HepG2 (cell line): ENCODE results near the gene ANO4. TPM values are rescaled to one million over a fixed set of nuclear protein-coding genes. Genes with fewer than 3 reads are reported as not detected.

ENCODE experiments used
- ATAC-seq: fragments of 200-7000 bp; cut with Tn5 transposase; 3 replicates; pipeline ENCODE4 v1.9.1; 2020; ENCODE audit warnings: mild to moderate bottlenecking, moderate library complexity
- BruUV-seq: library from RNA; stranded (reverse); fragments of 400-500 nt; replicated peaks from 2 replicates; lab custom pipeline; 2021; lab: Mats Ljungman, UMichigan
- CTCF ChIA-PET: fragments of 300-600 bp; formaldehyde crosslinking; extraction: SDS; loops from one replicate; lab custom pipeline; 2021; ENCODE audit warnings: low total read pairs, inconsistent platforms, low intra/inter-chr PET ratio; lab: Yijun Ruan, JAX
- POLR2A ChIA-PET: fragments of 350-600 bp; sonication (Branson Sonifier 250); formaldehyde crosslinking; loops from one replicate; lab custom pipeline; 2020; ENCODE audit warnings: antibody characterized with exemption, inconsistent platforms; lab: Yijun Ruan, JAX
- DNase-seq: peaks from one replicate; pipeline ENCODE4 v3.0.0-alpha.2; 2015; ENCODE audit warnings: low spot score
- FAIRE-seq: peaks from 3 replicates; lab custom pipeline; 2011; peaks lifted over from hg19 to GRCh38; lab: Jason Lieb, UNC
- H2AFZ ChIP-seq: one replicate; pipeline ENCODE4 v1.6.1; 2011; ENCODE audit warnings: low read length, inconsistent platforms
- H3K27ac ChIP-seq: fragments of 300-600 bp; 3 replicates; pipeline ENCODE4 v1.8.0; 2011; ENCODE audit warnings: mixed run types, mild to moderate bottlenecking, mixed read lengths, low read length, inconsistent platforms; ENCODE audit not compliant: insufficient read depth; ENCODE audit errors: extremely low read length
- H3K27me3 ChIP-seq, 2 experiments: fragments of 200-600 bp in 1 of 2; 2 replicates in 1 of 2; 3 replicates in 1 of 2; pipeline versions ENCODE4 v1.6.0 to v1.8.0; 2011; ENCODE audit warnings: low read length in 2 of 2, mild to moderate bottlenecking in 2 of 2, moderate library complexity in 2 of 2, inconsistent platforms in 1 of 2; ENCODE audit not compliant: insufficient read depth in 2 of 2, control insufficient read depth in 1 of 2
- H3K36me3 ChIP-seq, 2 experiments: fragments of 200-600 bp in 1 of 2; replicated peaks in 1 of 2; 2 replicates in 1 of 2; 3 replicates in 1 of 2; pipeline versions ENCODE4 v1.5.1 to v1.8.0; 2011; ENCODE audit warnings: low read length in 2 of 2, inconsistent platforms in 1 of 2; ENCODE audit not compliant: insufficient read depth in 2 of 2, control insufficient read depth in 1 of 2
- H3K4me1 ChIP-seq: 2 replicates; pipeline ENCODE4 v1.5.1; 2012; ENCODE audit warnings: low read length, inconsistent platforms; ENCODE audit not compliant: insufficient read depth
- H3K4me2 ChIP-seq: 2 replicates; pipeline ENCODE4 v1.6.0; 2011; ENCODE audit warnings: low read depth, low read length, inconsistent platforms
- H3K4me3 ChIP-seq, 3 experiments: fragments of 200-600 bp in 1 of 3; sonication (generic), shearing (Covaris generic) in 1 of 3; replicated peaks in 1 of 3; 2 replicates each; pipeline ENCODE4 v1.5.1; 2011 to 2016; ENCODE audit warnings: low read length in 3 of 3, inconsistent platforms in 2 of 3, low read depth in 2 of 3, mild to moderate bottlenecking in 2 of 3, control low read depth in 1 of 3, mixed read lengths in 1 of 3; ENCODE audit not compliant: insufficient read depth in 1 of 3
- H3K79me2 ChIP-seq: one replicate; pipeline ENCODE4 v1.6.1; 2011; ENCODE audit warnings: low read length, inconsistent platforms; ENCODE audit not compliant: insufficient read depth
- H3K9ac ChIP-seq: 2 replicates; pipeline ENCODE4 v1.6.0; 2011; ENCODE audit warnings: mild to moderate bottlenecking, low read depth, low read length, inconsistent platforms; ENCODE audit not compliant: insufficient read depth
- H3K9me3 ChIP-seq: 2 replicates; pipeline ENCODE4 v1.5.1; 2012; ENCODE audit warnings: mild to moderate bottlenecking, low read length
- H4K20me1 ChIP-seq: 2 replicates; pipeline ENCODE4 v1.6.0; 2011; ENCODE audit warnings: inconsistent platforms, mild to moderate bottlenecking, low read length, moderate library complexity; ENCODE audit not compliant: insufficient read depth
- CREB3 ChIP-seq: sonication (generic); formaldehyde crosslinking; IDR thresholded peaks from 2 replicates; pipeline ENCODE4 v1.5.0; 2020; ENCODE audit warnings: missing genetic modification reagents
- MIER2 ChIP-seq: IDR thresholded peaks from 2 replicates; pipeline ENCODE4 v1.6.1; 2016; ENCODE audit warnings: missing biosample characterization, missing genetic modification reagents
- NR2F6 ChIP-seq, 2 experiments: IDR thresholded peaks; 2 replicates each; pipeline ENCODE4 v1.6.1; 2016; ENCODE audit warnings: antibody characterized with exemption in 1 of 2, mild to moderate bottlenecking in 1 of 2
- PRMT3 ChIP-seq: sonication (generic); formaldehyde crosslinking; IDR thresholded peaks from 2 replicates; pipeline ENCODE4 v1.8.1; 2022; ENCODE audit warnings: low read depth, mild to moderate bottlenecking, moderate library complexity, missing genetic modification reagents, borderline replicate concordance
- TARDBP ChIP-seq: sonication (generic); formaldehyde crosslinking; IDR thresholded peaks from 2 replicates; pipeline ENCODE4 v1.8.0; 2022; ENCODE audit warnings: mild to moderate bottlenecking, missing genetic modification reagents
- ZNF337 ChIP-seq: sonication (generic); formaldehyde crosslinking; IDR thresholded peaks from 2 replicates; pipeline ENCODE4 v1.5.1; 2020; ENCODE audit warnings: missing genetic modification reagents, low read depth, mild to moderate bottlenecking, borderline replicate concordance
- ZNF431 ChIP-seq: sonication (generic); formaldehyde crosslinking; IDR thresholded peaks from 2 replicates; pipeline ENCODE4 v1.9.0; 2022; ENCODE audit warnings: missing genetic modification reagents, low read depth, mild to moderate bottlenecking, borderline replicate concordance
- ZNF577 ChIP-seq: sonication (generic); formaldehyde crosslinking; IDR thresholded peaks from 2 replicates; pipeline ENCODE4 v1.4.0; 2020; ENCODE audit warnings: mild to moderate bottlenecking, low read depth, missing genetic modification reagents, borderline replicate concordance
- ZNF589 ChIP-seq: sonication (generic); formaldehyde crosslinking; conservative IDR thresholded peaks from 2 replicates; pipeline ENCODE4 v1.8.0; 2022; ENCODE audit warnings: mild to moderate bottlenecking, moderate library complexity, missing genetic modification reagents
- ZNF710 ChIP-seq: sonication (generic); formaldehyde crosslinking; IDR thresholded peaks from 2 replicates; pipeline ENCODE4 v1.5.0; 2020; ENCODE audit warnings: mild to moderate bottlenecking, missing genetic modification reagents, borderline replicate concordance
- ZNF724P ChIP-seq: sonication (generic); formaldehyde crosslinking; IDR thresholded peaks from 2 replicates; pipeline ENCODE4 v1.8.0; 2022; ENCODE audit warnings: missing genetic modification reagents, borderline replicate concordance
- ZNF883 ChIP-seq: sonication (generic); formaldehyde crosslinking; IDR thresholded peaks from 2 replicates; pipeline ENCODE4 v1.5.1; 2020; ENCODE audit warnings: mild to moderate bottlenecking, missing genetic modification reagents; ENCODE audit errors: not compliant biosample characterization
- ZUFSP ChIP-seq: sonication (generic); formaldehyde crosslinking; IDR thresholded peaks from 2 replicates; pipeline ENCODE4 v1.9.0; 2021; ENCODE audit warnings: missing genetic modification reagents, mild to moderate bottlenecking, borderline replicate concordance
- WGBS: methylation state at CpG from one replicate; pipeline ENCODE4 v1.1.6; 2017; ENCODE audit warnings: low lambda C conversion rate; 5-methylcytosine and 5-hydroxymethylcytosine counted together
- in situ Hi-C: cut with HindIII; loops from 2 replicates; pipeline ENCODE4 v1.10.0; 2017; ENCODE audit warnings: low pct_unique_long_range_greater_than_20kb; ENCODE audit not compliant: extremely low pct_ligation_motif_present
- intact Hi-C: fragments of 100-400 bp; cut with micrococcal nuclease; formaldehyde crosslinking; loops from one replicate; pipeline ENCODE4 v1.10.0; 2022; ENCODE audit not compliant: unreplicated experiment
- polyA plus RNA-seq, 8 experiments: library from polyadenylated mRNA; depleted of rRNA in 3 of 8; stranded (reverse) in 7 of 8; unstranded in 1 of 8; fragments of >200 nt; fragmentation: Illumina TruSeq in 4 of 8; extraction: Trizol in 4 of 8; gene quantifications; 2 replicates each; pipeline versions ENCODE4 v1.2.1 to v1.2.3, GENCODE V29; 2011 to 2016; ENCODE audit warnings: low read depth in 4 of 8, missing spikeins in 1 of 8, mixed read lengths in 1 of 8; ENCODE audit not compliant: insufficient read depth in 1 of 8
- total RNA-seq, 5 experiments: library from RNA; depleted of rRNA; stranded (reverse); fragments of >200 nt; fragmentation: Illumina TruSeq; extraction: Trizol; gene quantifications; 2 replicates each; pipeline ENCODE4 v1.2.3, GENCODE V29; 2016; ENCODE audit warnings: low read depth in 1 of 5
- TF ChIP-seq, protein P1 (sequence below): sonication (generic); formaldehyde crosslinking; IDR thresholded peaks from 2 replicates; pipeline ENCODE4 v1.8.0; 2023; ENCODE audit warnings: mild to moderate bottlenecking, missing genetic modification reagents

ANO4 gene
- total and polyA plus RNA-seq, 2 of the 13 experiments (the other 11 are each of a cell fraction or from before 2014, with no cell fraction given): not detected

- no peak for ATAC-seq
- Histone ChIP-seq H3K4me2 (no peak overlapping the region), H3K4me1 (no peaks in the 10 kb centered on the region), H3K9ac (no peak overlapping the region), H3K79me2 (no peaks in the 10 kb centered on the region), H3K36me3 (no peaks in the 10 kb centered on the region), H2AFZ (no peak overlapping the region), H3K4me3 (no peak overlapping the region), H3K9me3 (no peaks in the 10 kb centered on the region), H4K20me1 (no peaks in the 10 kb centered on the region), H3K27ac (no peak overlapping the region), H3K27me3 (peaks cover 0 to 3% of the 10 kb centered on the region in 2 experiments; a peak in 2 of 5 replicates)
- DNase-seq: no peak
- in situ Hi-C loops (no loop called here), intact Hi-C loops (no loop called here)
- FAIRE-seq: no peak
- 45% methylated on average over 5 of the region's 5 CpGs for WGBS
- POLR2A ChIA-PET: no interaction called here
- BruUV-seq: no TSS peak
- no peak for TF ChIP-seq MIER2 (CRISPR knock-in tag)
- no peak for TF ChIP-seq CREB3 (CRISPR knock-in tag)
- TF ChIP-seq ZNF883: no peak
- no peak for TF ChIP-seq ZNF577 (CRISPR knock-in tag)
- no peak for TF ChIP-seq TARDBP
- TF ChIP-seq ZNF337: no peak
- TF ChIP-seq ZNF589 (CRISPR knock-in tag): no peak
- TF ChIP-seq ZUFSP (CRISPR knock-in tag): no peak
- TF ChIP-seq NR2F6 (IDR thresholded peaks at IDR 0.05): no peak
- no peak for TF ChIP-seq NR2F6 (CRISPR knock-in tag; IDR thresholded peaks at IDR 0.05)
- TF ChIP-seq, protein P1, sequence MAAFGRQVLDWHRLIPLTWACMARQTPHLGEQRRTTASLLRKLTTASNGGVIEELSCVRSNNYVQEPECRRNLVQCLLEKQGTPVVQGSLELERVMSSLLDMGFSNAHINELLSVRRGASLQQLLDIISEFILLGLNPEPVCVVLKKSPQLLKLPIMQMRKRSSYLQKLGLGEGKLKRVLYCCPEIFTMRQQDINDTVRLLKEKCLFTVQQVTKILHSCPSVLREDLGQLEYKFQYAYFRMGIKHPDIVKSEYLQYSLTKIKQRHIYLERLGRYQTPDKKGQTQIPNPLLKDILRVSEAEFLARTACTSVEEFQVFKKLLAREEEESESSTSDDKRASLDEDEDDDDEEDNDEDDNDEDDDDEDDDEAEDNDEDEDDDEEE (CRISPR knock-in tag): no peak
- TF ChIP-seq ZNF724P (CRISPR knock-in tag): no peak
- TF ChIP-seq ZNF431 (CRISPR knock-in tag): no peak
- no peak for TF ChIP-seq ZNF710 (CRISPR knock-in tag)
- TF ChIP-seq PRMT3 (CRISPR knock-in tag): no peak
- TF ChIP-seq, all 625 proteins: peak for 0
- CTCF ChIA-PET: no interaction called here
These were observed 161.8 kb downstream of the ANO4 start for GRCh38 chr12:100956311-100956852.
